PC-3 (cell line): Measurements from ENCODE around the gene GPC6. TPM values are rescaled to one million over a fixed set of nuclear protein-coding genes. Genes with fewer than 3 reads are reported as not detected.

ENCODE experiments used
- ATAC-seq: fragments of 200-7000 bp; cut with Tn5 transposase; 2 replicates; pipeline ENCODE4 v1.9.1; 2020; ENCODE audit warnings: mild to moderate bottlenecking, moderate library complexity
- BruUV-seq: library from RNA; stranded (reverse); fragments of 400-500 nt; replicated peaks from 2 replicates; lab custom pipeline; 2021; lab: Mats Ljungman, UMichigan
- CTCF ChIA-PET: fragments of 300-600 bp; sonication (Branson Sonifier 250); formaldehyde crosslinking; loops from one replicate; lab custom pipeline; 2022; ENCODE audit warnings: antibody characterized with exemption; lab: Charles Lee
- POLR2A ChIA-PET: fragments of 300-600 bp; sonication (Branson Sonifier 250); formaldehyde crosslinking; loops from one replicate; lab custom pipeline; 2022; ENCODE audit warnings: antibody characterized with exemption; ENCODE audit not compliant: unreplicated experiment; lab: Charles Lee
- DNase-seq: peaks from one replicate; pipeline ENCODE4 v3.0.0-alpha.2; 2015
- H2AFZ ChIP-seq: fragments of 300-600 bp; sonication (generic); 2 replicates; pipeline ENCODE4 v1.6.0; 2016; ENCODE audit warnings: antibody characterized with exemption, low read length
- H3F3A ChIP-seq: fragments of 300-600 bp; sonication (generic); one replicate; pipeline ENCODE4 v1.6.0; 2017; ENCODE audit warnings: antibody characterized with exemption, low read length, control low read depth, mild to moderate bottlenecking; ENCODE audit not compliant: unreplicated experiment
- H3K27ac ChIP-seq: fragments of 300-600 bp; sonication (generic); 2 replicates; pipeline ENCODE4 v1.5.1; 2016; ENCODE audit warnings: mild to moderate bottlenecking, low read length
- H3K27me3 ChIP-seq: fragments of 300-600 bp; sonication (generic); 2 replicates; pipeline ENCODE4 v1.6.1; 2016; ENCODE audit warnings: low read length, mixed read lengths
- H3K36me3 ChIP-seq: fragments of 300-600 bp; sonication (generic); 2 replicates; pipeline ENCODE4 v1.6.1; 2016; ENCODE audit warnings: low read depth, mixed run types, low read length, mixed read lengths
- H3K4me1 ChIP-seq: fragments of 300-600 bp; sonication (generic); 2 replicates; pipeline ENCODE4 v1.5.1; 2016; ENCODE audit warnings: low read length; ENCODE audit not compliant: insufficient read depth
- H3K4me2 ChIP-seq: fragments of 300-600 bp; sonication (generic); 2 replicates; pipeline ENCODE4 v1.6.0; 2016; ENCODE audit warnings: low read length
- H3K4me3 ChIP-seq: fragments of 300-600 bp; sonication (generic); 2 replicates; pipeline ENCODE4 v1.5.1; 2016; ENCODE audit warnings: mild to moderate bottlenecking, low read length, mixed read lengths
- H3K79me2 ChIP-seq: fragments of 300-600 bp; sonication (generic); 2 replicates; pipeline ENCODE4 v1.6.1; 2017; ENCODE audit warnings: low read length, mixed read lengths
- H3K9ac ChIP-seq: fragments of 300-600 bp; sonication (generic); 2 replicates; pipeline ENCODE4 v1.6.0; 2016; ENCODE audit warnings: mild to moderate bottlenecking, low read length
- H3K9me2 ChIP-seq: fragments of 300-600 bp; sonication (generic); replicated peaks from 2 replicates; pipeline ENCODE4 v1.6.1; 2016; ENCODE audit warnings: mixed run types, low read length, mixed read lengths
- H3K9me3 ChIP-seq: fragments of 300-600 bp; sonication (generic); 2 replicates; pipeline ENCODE4 v1.6.1; 2016; ENCODE audit warnings: low read length, mixed read lengths
- H4K20me1 ChIP-seq: fragments of 300-600 bp; sonication (generic); 2 replicates; pipeline ENCODE4 v1.6.1; 2016; ENCODE audit warnings: low read length, mixed read lengths
- CTCF ChIP-seq: fragments of 300-600 bp; sonication (generic); conservative IDR thresholded peaks from 2 replicates; pipeline ENCODE4 v1.5.1; 2017; ENCODE audit warnings: antibody characterized with exemption, low read depth, mild to moderate bottlenecking, low read length
- EZH2 ChIP-seq: fragments of 300-600 bp; sonication (generic); IDR thresholded peaks from one replicate; pipeline ENCODE4 v1.6.1; 2017; ENCODE audit warnings: antibody characterized with exemption, mild to moderate bottlenecking, low read length; ENCODE audit not compliant: unreplicated experiment
- EZH2phosphoT487 ChIP-seq: fragments of 300-600 bp; sonication (generic); IDR thresholded peaks from 2 replicates; pipeline ENCODE4 v1.6.1; 2018; ENCODE audit warnings: mild to moderate bottlenecking, antibody characterized with exemption, low read length, borderline replicate concordance
- intact Hi-C: fragments of 100-400 bp; cut with micrococcal nuclease; formaldehyde crosslinking; loops from 2 replicates; pipeline ENCODE4 v1.9.0; 2023
- total RNA-seq: library from RNA; depleted of rRNA; stranded (reverse); fragments of >200 nt; gene quantifications from 2 replicates; pipeline ENCODE4 v1.2.3, GENCODE V29; 2014

Gene GPC6
- total RNA-seq, 1 experiment from 2014 or later, result 3.5 TPM

GRCh38 chr13:93982179-93982918 lies 755.7 kb downstream of the GPC6 start:
- Histone ChIP-seq H2AFZ (no peak overlapping the region), H3K4me3 (no peak overlapping the region), H3F3A (no peaks in the 10 kb centered on the region), H3K4me2 (no peak overlapping the region), H3K27ac (no peak overlapping the region), H4K20me1 (no peaks in the 10 kb centered on the region), H3K9ac (no peak overlapping the region), H3K4me1 (no peaks in the 10 kb centered on the region), H3K36me3 (no peaks in the 10 kb centered on the region), H3K9me3 (no peaks in the 10 kb centered on the region), H3K27me3 (no peaks in the 10 kb centered on the region), H3K9me2 (no peaks in the 10 kb centered on the region), H3K79me2 (no peaks in the 10 kb centered on the region)
- ChIA-PET CTCF (no interaction called here), POLR2A (no interaction called here)
- BruUV-seq, result no TSS peak
- DNase-seq (no peak), ATAC-seq (no peak)
- TF ChIP-seq CTCF (no peak), EZH2 (no peak), EZH2phosphoT487 (no peak)
- intact Hi-C loops, result no loop called here

- Histone ChIP-seq H3K79me2 (no peaks in the 10 kb centered on the region), H3K4me1 (no peaks in the 10 kb centered on the region), H4K20me1 (no peaks in the 10 kb centered on the region), H3K27ac (no peak overlapping the region), H2AFZ (no peak overlapping the region), H3F3A (no peaks in the 10 kb centered on the region), H3K9ac (no peak overlapping the region), H3K4me2 (no peak overlapping the region), H3K9me3 (no peaks in the 10 kb centered on the region), H3K36me3 (no peaks in the 10 kb centered on the region), H3K9me2 (no peaks in the 10 kb centered on the region), H3K4me3 (no peak overlapping the region), H3K27me3 (no peaks in the 10 kb centered on the region)
- intact Hi-C loops, result no loop called here
- ChIA-PET CTCF (no interaction called here), POLR2A (no interaction called here)
- ATAC-seq, result no peak
- DNase-seq, result no peak
- TF ChIP-seq EZH2, result no peak
- no peak for TF ChIP-seq EZH2phosphoT487
- TF ChIP-seq CTCF, result no peak
- no TSS peak for BruUV-seq
These were observed 757.4 kb downstream of the GPC6 start for GRCh38 chr13:93984052-93984451.

GRCh38 chr13:93984876-93985275 lies 758.3 kb downstream of the GPC6 start:
- Histone ChIP-seq H3K36me3 (no peaks in the 10 kb centered on the region), H3K9ac (no peak overlapping the region), H3K27me3 (no peaks in the 10 kb centered on the region), H3K4me2 (no peak overlapping the region), H3K9me3 (no peaks in the 10 kb centered on the region), H4K20me1 (no peaks in the 10 kb centered on the region), H2AFZ (no peak overlapping the region), H3K79me2 (no peaks in the 10 kb centered on the region), H3K9me2 (no peaks in the 10 kb centered on the region), H3K27ac (no peak overlapping the region), H3K4me1 (no peaks in the 10 kb centered on the region), H3K4me3 (no peak overlapping the region), H3F3A (no peaks in the 10 kb centered on the region)
- ChIA-PET CTCF (no interaction called here), POLR2A (no interaction called here)
- no TSS peak for BruUV-seq
- TF ChIP-seq EZH2phosphoT487 (no peak), CTCF (no peak), EZH2 (no peak)
- intact Hi-C loops, result no loop called here
- ATAC-seq (no peak), DNase-seq (no peak)
